CD14-positive monocyte (primary cell): ENCODE measurements around the gene WDFY4. TPM values are rescaled to one million over a fixed set of nuclear protein-coding genes. Genes with fewer than 3 reads are reported as not detected.

Experiments
- DNase-seq, 3 donors: peaks; one replicate each; pipeline ENCODE4 v3.0.0-alpha.2; 2011 to 2022
- H2AFZ ChIP-seq: 2 replicates; pipeline ENCODE4 v1.6.0; 2012; ENCODE audit warnings: mild to moderate bottlenecking, low read depth, low read length, inconsistent platforms; ENCODE audit not compliant: insufficient read depth, poor library complexity, severe bottlenecking
- H3K27ac ChIP-seq, 2 donors: 1 replicate in 1 of 2; 2 replicates in 1 of 2; pipeline ENCODE4 v1.5.1; 2012 to 2013; ENCODE audit warnings: low read length in 2 of 2, control low read depth in 1 of 2, inconsistent platforms in 1 of 2, low read depth in 1 of 2, mild to moderate bottlenecking in 1 of 2
- H3K27me3 ChIP-seq, 2 donors: one replicate each; pipeline versions ENCODE4 v1.6.0 to v1.6.1; 2011 to 2013; ENCODE audit warnings: low read length in 2 of 2; ENCODE audit not compliant: control insufficient read depth in 2 of 2, insufficient read depth in 2 of 2
- H3K36me3 ChIP-seq, 2 donors: replicated peaks in 1 of 2; 1 replicate in 1 of 2; 2 replicates in 1 of 2; pipeline versions ENCODE4 v1.5.1 to v1.6.1; 2012 to 2013; ENCODE audit warnings: low read length in 2 of 2, control low read depth in 1 of 2, inconsistent platforms in 1 of 2, mild to moderate bottlenecking in 1 of 2; ENCODE audit not compliant: insufficient read depth in 2 of 2, control insufficient read depth in 1 of 2
- H3K4me1 ChIP-seq, 2 donors: 1 replicate in 1 of 2; 2 replicates in 1 of 2; pipeline versions ENCODE4 v1.5.1 to v1.6.1; 2012 to 2013; ENCODE audit warnings: low read length in 2 of 2, control low read depth in 1 of 2, inconsistent platforms in 1 of 2, mild to moderate bottlenecking in 1 of 2, moderate library complexity in 1 of 2; ENCODE audit not compliant: insufficient read depth in 2 of 2, control insufficient read depth in 1 of 2
- H3K4me2 ChIP-seq: replicated peaks from 2 replicates; pipeline ENCODE3; 2012; ENCODE audit warnings: low read length, moderate library complexity, mild to moderate bottlenecking; ENCODE audit not compliant: poor library complexity, severe bottlenecking; ENCODE audit errors: extremely low read depth
- H3K4me3 ChIP-seq, 3 experiments: fragments of 200-600 bp in 1 of 3; sonication (generic) in 1 of 3; replicated peaks in 1 of 3; 1 replicate in 2 of 3; 2 replicates in 1 of 3; pipeline ENCODE4 v1.5.1; 2011 to 2013; ENCODE audit warnings: low read length in 3 of 3, mild to moderate bottlenecking in 3 of 3, control low read depth in 2 of 3, low read depth in 2 of 3, inconsistent platforms in 1 of 3, moderate library complexity in 1 of 3
- H3K79me2 ChIP-seq: 2 replicates; pipeline ENCODE4 v1.6.0; 2012; ENCODE audit warnings: mild to moderate bottlenecking, control low read depth, inconsistent platforms, low read length, moderate library complexity; ENCODE audit not compliant: insufficient read depth
- H3K9ac ChIP-seq: 2 replicates; pipeline ENCODE4 v1.6.0; 2017; ENCODE audit warnings: low read length, mild to moderate bottlenecking; ENCODE audit not compliant: insufficient read depth, poor library complexity, severe bottlenecking
- H3K9me3 ChIP-seq, 2 donors: replicated peaks in 1 of 2; 1 replicate in 1 of 2; 2 replicates in 1 of 2; pipeline versions ENCODE4 v1.5.1 to v1.6.1; 2012 to 2013; ENCODE audit warnings: low read length in 2 of 2, control low read depth in 1 of 2; ENCODE audit not compliant: control insufficient read depth in 1 of 2, insufficient read depth in 1 of 2
- H4K20me1 ChIP-seq: 2 replicates; pipeline ENCODE4 v1.6.0; 2012; ENCODE audit warnings: mild to moderate bottlenecking, low read length, control low read depth, moderate library complexity; ENCODE audit not compliant: insufficient read depth
- H3K27ac Mint-ChIP-seq, 7 donors: one replicate each; pipeline ENCODE4 v1.8.0; 2020; ENCODE audit warnings: mild to moderate bottlenecking in 7 of 7, mixed read lengths in 7 of 7, moderate library complexity in 6 of 7, inconsistent platforms in 2 of 7
- H3K27me3 Mint-ChIP-seq, 3 donors: one replicate each; pipeline ENCODE4 v1.8.0; 2021 to 2022; ENCODE audit warnings: low read depth in 3 of 3, mild to moderate bottlenecking in 3 of 3, mixed read lengths in 3 of 3, moderate library complexity in 3 of 3, inconsistent platforms in 1 of 3
- H3K36me3 Mint-ChIP-seq, 2 donors: one replicate each; pipeline ENCODE4 v1.8.0; 2020; ENCODE audit warnings: mixed read lengths in 2 of 2, inconsistent platforms in 1 of 2, mild to moderate bottlenecking in 1 of 2
- H3K4me1 Mint-ChIP-seq: one replicate; pipeline ENCODE4 v1.8.0; 2020; ENCODE audit warnings: mild to moderate bottlenecking, mixed read lengths
- H3K4me3 Mint-ChIP-seq, 2 donors: one replicate each; pipeline ENCODE4 v1.8.0; 2020; ENCODE audit warnings: mild to moderate bottlenecking in 2 of 2, mixed read lengths in 2 of 2, moderate library complexity in 1 of 2
- H3K9me3 Mint-ChIP-seq, 7 donors: one replicate each; pipeline ENCODE4 v1.8.0; 2020 to 2022; ENCODE audit warnings: mixed read lengths in 7 of 7, mild to moderate bottlenecking in 6 of 7, moderate library complexity in 6 of 7, inconsistent platforms in 2 of 7
- CTCF ChIP-seq: fragments of 200-600 bp; IDR thresholded peaks from one replicate; pipeline ENCODE4 v1.8.0; 2022; ENCODE audit warnings: antibody characterized with exemption, mild to moderate bottlenecking
- WGBS: methylation state at CpG from one replicate; pipeline ENCODE4 v1.1.5; 2013; ENCODE audit warnings: missing lambda C conversion rate; ENCODE audit not compliant: insufficient coverage; 5-methylcytosine and 5-hydroxymethylcytosine counted together
- intact Hi-C, 2 donors: fragments of 100-400 bp; cut with micrococcal nuclease; formaldehyde crosslinking; loops; one replicate each; pipeline versions ENCODE4 v1.15.0 to v1.15.1; 2023
- polyA plus RNA-seq, 3 donors: library from polyadenylated mRNA; depleted of rRNA in 1 of 3; unstranded in 2 of 3; stranded (reverse) in 1 of 3; fragments of 300-500 nt in 2 of 3; fragments of >200 nt in 1 of 3; fragmentation: Illumina TruSeq in 2 of 3; gene quantifications; 1 replicate in 2 of 3; 2 replicates in 1 of 3; pipeline ENCODE4 v1.2.3, GENCODE V29; 2012 to 2021

Gene WDFY4
- polyA plus RNA-seq, 3 donors = 7.5 to 36.1 (median 9.8) TPM

GRCh38 chr10:48636901-48637300 is 47.8 kb upstream of the WDFY4 start:
- 97% methylated on average over 3 of the region's 3 CpGs for WGBS
- Histone ChIP-seq H3K9me3 (no peaks in the 10 kb centered on the region), H3K9ac (no peak overlapping the region), H3K36me3 (no peaks in the 10 kb centered on the region), H3K27me3 (no peaks in the 10 kb centered on the region), H3K4me2 (no peak overlapping the region), H4K20me1 (no peaks in the 10 kb centered on the region), H3K79me2 (no peaks in the 10 kb centered on the region), H3K4me3 (no peak overlapping the region), H2AFZ (no peak overlapping the region), H3K4me1 (peaks cover 77 to 81% of the 10 kb centered on the region in 2 donors), H3K27ac (no peak overlapping the region)
- no peak for TF ChIP-seq CTCF
- Mint-ChIP-seq H3K4me1 (peaks cover 82% of the 10 kb centered on the region), H3K4me3 (peak overlapping the region in 1 of 2 donors; percentile 68), H3K27me3 (peaks cover 18 to 28% (median 19%) of the 10 kb centered on the region in 3 donors), H3K36me3 (peaks cover 11 to 17% of the 10 kb centered on the region in 2 donors), H3K27ac (peak overlapping the region in 1 of 7 donors; percentile 2), H3K9me3 (peaks cover 7 to 14% (median 10%) of the 10 kb centered on the region in 7 donors)
- no peak for DNase-seq
- intact Hi-C loops = no loop called here

- peaks cover 10 to 11% of the 10 kb centered on the region in 2 donors for H3K36me3 Mint-ChIP-seq
- H3K4me2 ChIP-seq = no peak overlapping the region
- no peaks in the 10 kb centered on the region for H4K20me1 ChIP-seq
- H3K27ac ChIP-seq = peak overlapping the region in 1 of 2 donors; percentile 62
- H3K79me2 ChIP-seq = no peaks in the 10 kb centered on the region
- DNase-seq = no peak
- H3K4me1 ChIP-seq = peaks cover 68 to 72% of the 10 kb centered on the region in 2 donors
- no peak for TF ChIP-seq CTCF
- no peaks in the 10 kb centered on the region for H3K36me3 ChIP-seq
- no peak overlapping the region for H3K9ac ChIP-seq
- H2AFZ ChIP-seq = no peak overlapping the region
- H3K9me3 Mint-ChIP-seq = peaks cover 7 to 22% (median 14%) of the 10 kb centered on the region in 7 donors
- intact Hi-C loops = loop anchor here in 1 of 2 donors (2.0 kb wide), 1 partner anchor 13 kb away; no protein-coding TSS in a partner anchor
- no peaks in the 10 kb centered on the region for H3K9me3 ChIP-seq
- H3K4me3 Mint-ChIP-seq = peak overlapping the region in 1 of 2 donors; percentile 58
- 100% methylated on average over 1 of the region's 4 CpGs for WGBS
- peaks cover 71% of the 10 kb centered on the region for H3K4me1 Mint-ChIP-seq
- H3K27ac Mint-ChIP-seq = no peak overlapping the region
- peaks cover 16 to 24% (median 19%) of the 10 kb centered on the region in 3 donors for H3K27me3 Mint-ChIP-seq
- no peak overlapping the region for H3K4me3 ChIP-seq
- no peaks in the 10 kb centered on the region for H3K27me3 ChIP-seq
Measured at GRCh38 chr10:48638158-48638557, 46.5 kb upstream of the WDFY4 start.
